Stomach (tissue), 4 donors: ENCODE measurements around the gene EXT2.
A peak's percentile ranks its signal among the peaks of the same experiment; 100 is the strongest.

ENCODE experiments used
- POLR2A ChIP-seq, 4 donors: fragments of 450-650 bp; IDR thresholded peaks; one replicate each; pipeline ENCODE4 v1.6.1; 2016; ENCODE audit warnings: antibody characterized with exemption in 4 of 4, control low read depth in 2 of 4, mild to moderate bottlenecking in 1 of 4, moderate library complexity in 1 of 4
- TF ChIP-seq, protein P1 (sequence below), 7 experiments: fragments of 450-650 bp in 4 of 7; fragments of 200-600 bp in 3 of 7; sonication (generic) in 3 of 7; IDR thresholded peaks; one replicate each; pipeline ENCODE4 v1.5.1; 2016 to 2019; ENCODE audit warnings: antibody characterized with exemption in 7 of 7, control low read depth in 2 of 7, mild to moderate bottlenecking in 1 of 7

DNA sequence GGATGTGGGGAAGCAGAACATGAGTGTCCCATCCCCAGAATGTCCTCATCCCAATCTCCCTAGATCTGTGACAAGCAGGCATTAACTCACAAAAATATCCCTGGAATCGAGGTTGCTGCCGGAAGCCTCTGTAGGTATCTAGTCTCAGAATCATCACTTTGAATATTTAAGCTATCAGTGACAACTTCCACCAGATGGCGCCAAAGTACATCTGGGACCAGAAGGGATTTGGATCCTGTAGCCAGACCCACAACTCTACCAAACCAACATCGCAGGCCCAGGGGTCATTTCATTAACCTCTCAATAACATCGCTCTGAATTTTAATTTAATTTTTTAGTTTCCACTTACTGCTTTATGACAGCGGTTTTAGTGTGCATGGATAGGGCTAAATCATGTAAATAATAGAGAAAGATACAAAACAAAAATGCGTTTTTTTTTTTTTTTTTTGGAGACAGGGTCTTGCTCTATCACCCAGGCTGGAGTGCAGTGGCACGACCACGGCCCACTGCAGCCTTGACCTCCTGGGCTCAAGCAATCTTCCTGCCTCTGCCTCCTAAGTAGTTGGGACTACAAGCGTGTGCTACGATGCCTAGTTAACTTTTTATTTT, 1.1 kb upstream of the EXT2 start:
- TF ChIP-seq, protein P1, sequence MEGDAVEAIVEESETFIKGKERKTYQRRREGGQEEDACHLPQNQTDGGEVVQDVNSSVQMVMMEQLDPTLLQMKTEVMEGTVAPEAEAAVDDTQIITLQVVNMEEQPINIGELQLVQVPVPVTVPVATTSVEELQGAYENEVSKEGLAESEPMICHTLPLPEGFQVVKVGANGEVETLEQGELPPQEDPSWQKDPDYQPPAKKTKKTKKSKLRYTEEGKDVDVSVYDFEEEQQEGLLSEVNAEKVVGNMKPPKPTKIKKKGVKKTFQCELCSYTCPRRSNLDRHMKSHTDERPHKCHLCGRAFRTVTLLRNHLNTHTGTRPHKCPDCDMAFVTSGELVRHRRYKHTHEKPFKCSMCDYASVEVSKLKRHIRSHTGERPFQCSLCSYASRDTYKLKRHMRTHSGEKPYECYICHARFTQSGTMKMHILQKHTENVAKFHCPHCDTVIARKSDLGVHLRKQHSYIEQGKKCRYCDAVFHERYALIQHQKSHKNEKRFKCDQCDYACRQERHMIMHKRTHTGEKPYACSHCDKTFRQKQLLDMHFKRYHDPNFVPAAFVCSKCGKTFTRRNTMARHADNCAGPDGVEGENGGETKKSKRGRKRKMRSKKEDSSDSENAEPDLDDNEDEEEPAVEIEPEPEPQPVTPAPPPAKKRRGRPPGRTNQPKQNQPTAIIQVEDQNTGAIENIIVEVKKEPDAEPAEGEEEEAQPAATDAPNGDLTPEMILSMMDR (IDR thresholded peaks at IDR 0.05), result peak in 5 of 7 experiments; percentile 6 to 84 (median 68)
- TF ChIP-seq POLR2A (IDR thresholded peaks at IDR 0.05), result no peak
